Smooth muscle cell (in vitro differentiated cells): ENCODE results near the gene MTHFD2L. TPM values are rescaled to one million over a fixed set of nuclear protein-coding genes. Genes with fewer than 3 reads are reported as not detected.

ENCODE experiments used
- DNase-seq: peaks from one replicate; lab custom pipeline; 2025; ENCODE audit not compliant: unreplicated experiment; lab: John Stamatoyannopoulos, UW
- H2AFZ ChIP-seq: fragments of 200-600 bp; sonication (generic); 2 replicates; pipeline ENCODE4 v1.6.0; 2016; ENCODE audit warnings: antibody characterized with exemption, low read depth, mild to moderate bottlenecking
- H3F3A ChIP-seq: fragments of 200-600 bp; sonication (generic); 2 replicates; pipeline ENCODE4 v1.6.0; 2017; ENCODE audit warnings: antibody characterized with exemption, low read depth
- H3K27ac ChIP-seq: fragments of 200-600 bp; sonication (generic); 2 replicates; pipeline ENCODE4 v1.5.1; 2016; ENCODE audit warnings: low read depth, mild to moderate bottlenecking
- H3K27me3 ChIP-seq: fragments of 200-600 bp; sonication (generic); 2 replicates; pipeline ENCODE4 v1.6.1; 2016; ENCODE audit warnings: low read depth, mild to moderate bottlenecking
- H3K36me3 ChIP-seq: fragments of 200-600 bp; sonication (generic); 2 replicates; pipeline ENCODE4 v1.5.1; 2016; ENCODE audit warnings: low read depth
- H3K4me1 ChIP-seq: fragments of 200-600 bp; sonication (generic); 2 replicates; pipeline ENCODE4 v1.5.1; 2016; ENCODE audit warnings: low read depth
- H3K4me2 ChIP-seq: fragments of 200-600 bp; sonication (generic); 2 replicates; pipeline ENCODE4 v1.6.0; 2016; ENCODE audit warnings: mild to moderate bottlenecking
- H3K4me3 ChIP-seq: fragments of 200-600 bp; sonication (generic); 2 replicates; pipeline ENCODE4 v1.5.1; 2016; ENCODE audit warnings: mild to moderate bottlenecking
- H3K79me2 ChIP-seq: fragments of 200-600 bp; sonication (generic); 2 replicates; pipeline ENCODE4 v1.6.0; 2016; ENCODE audit warnings: low read depth, mild to moderate bottlenecking
- H3K9ac ChIP-seq: fragments of 200-600 bp; sonication (generic); 2 replicates; pipeline ENCODE4 v1.6.0; 2016; ENCODE audit warnings: low read depth
- H3K9me3 ChIP-seq: fragments of 200-600 bp; sonication (generic); replicated peaks from 2 replicates; pipeline ENCODE4 v1.5.1; 2016; ENCODE audit warnings: low read depth
- H4K20me1 ChIP-seq: fragments of 200-600 bp; sonication (generic); 2 replicates; pipeline ENCODE4 v1.6.0; 2016; ENCODE audit warnings: low read depth
- CTCF ChIP-seq: fragments of 200-600 bp; sonication (generic); IDR thresholded peaks from 2 replicates; pipeline ENCODE4 v1.5.1; 2017; ENCODE audit warnings: borderline replicate concordance, mild to moderate bottlenecking, antibody characterized with exemption; ENCODE audit not compliant: insufficient read depth, poor library complexity, severe bottlenecking
- WGBS: methylation state at CpG from one replicate; pipeline ENCODE4 v1.1.7; 2016; ENCODE audit warnings: low lambda C conversion rate; 5-methylcytosine and 5-hydroxymethylcytosine counted together
- polyA plus RNA-seq: library from polyadenylated mRNA; unstranded; fragments of >200 nt; fragmentation: Nextera tagmentation; extraction: Ambion mirVana; gene quantifications from 2 replicates; pipeline ENCODE4 v1.2.1, GENCODE V29; 2016
- total RNA-seq: library from RNA; depleted of rRNA; stranded (reverse); fragments of >200 nt; gene quantifications from 2 replicates; pipeline ENCODE4 v1.2.3, GENCODE V29; 2014

The MTHFD2L gene
- total and polyA plus RNA-seq, 2 experiments from 2014 or later, result 4.9 to 6.6 TPM

DNA sequence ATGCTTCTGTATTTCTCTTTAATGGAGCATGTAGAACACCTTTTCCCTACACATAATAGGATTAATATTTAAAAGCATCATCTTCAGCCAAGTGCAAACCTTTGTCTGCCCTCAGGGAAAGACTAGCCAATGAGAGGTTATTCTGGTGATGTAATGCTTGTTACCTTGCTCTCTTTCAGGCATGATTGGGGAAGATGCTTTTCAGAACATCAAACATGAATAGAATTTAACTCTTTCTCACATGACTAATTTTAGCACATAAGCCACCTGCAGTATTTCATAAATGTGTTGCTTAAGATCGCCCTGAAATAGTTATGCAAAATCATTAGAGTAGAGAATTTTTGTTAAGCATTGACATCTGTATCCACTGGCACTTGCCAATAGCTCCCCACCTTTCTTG is 139.6 kb downstream of the MTHFD2L start:
- H3K27me3 ChIP-seq, result no peaks in the 10 kb centered on the region
- no peak overlapping the region for H3K4me3 ChIP-seq
- TF ChIP-seq CTCF, result no peak
- H3K4me1 ChIP-seq, result no peaks in the 10 kb centered on the region
- no peak for DNase-seq
- 93% methylated on average over 1 of the region's 1 CpG for WGBS
- no peak overlapping the region for H3K4me2 ChIP-seq
- no peaks in the 10 kb centered on the region for H3K36me3 ChIP-seq
- no peaks in the 10 kb centered on the region for H3F3A ChIP-seq
- no peak overlapping the region for H2AFZ ChIP-seq
- no peaks in the 10 kb centered on the region for H4K20me1 ChIP-seq
- no peak overlapping the region for H3K27ac ChIP-seq
- no peaks in the 10 kb centered on the region for H3K79me2 ChIP-seq
- H3K9me3 ChIP-seq, result no peaks in the 10 kb centered on the region
- H3K9ac ChIP-seq, result no peak overlapping the region

- no peaks in the 10 kb centered on the region for H4K20me1 ChIP-seq
Measured at GRCh38 chr4:74304095-74304625, 146.2 kb downstream of the MTHFD2L start.

DNA sequence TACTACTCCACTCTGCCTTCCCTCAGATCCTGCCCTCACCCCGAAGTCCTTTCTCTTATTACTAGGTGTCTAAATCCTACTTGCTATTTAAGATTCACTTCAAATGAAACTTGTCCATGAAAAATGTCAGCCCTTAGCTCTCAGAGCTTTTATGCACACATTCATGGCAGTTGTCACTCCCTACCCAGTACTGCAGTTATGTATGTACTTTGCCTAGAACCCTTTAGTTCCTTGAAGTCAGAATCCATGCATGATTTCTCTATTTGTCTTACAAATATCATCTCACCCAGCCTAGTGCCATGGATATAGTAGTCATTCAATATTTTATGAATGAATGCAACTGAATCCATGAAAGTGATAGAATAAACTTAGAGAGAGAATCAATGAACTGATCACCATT is 147.1 kb downstream of the MTHFD2L start:
- Histone ChIP-seq H3K27me3 (no peaks in the 10 kb centered on the region), H4K20me1 (no peaks in the 10 kb centered on the region), H3K9ac (no peak overlapping the region), H3K4me2 (no peak overlapping the region), H3K36me3 (no peaks in the 10 kb centered on the region), H3F3A (no peaks in the 10 kb centered on the region), H3K9me3 (no peaks in the 10 kb centered on the region), H3K27ac (no peak overlapping the region), H3K79me2 (no peaks in the 10 kb centered on the region), H2AFZ (no peak overlapping the region), H3K4me1 (no peaks in the 10 kb centered on the region), H3K4me3 (no peak overlapping the region)
- no peak for TF ChIP-seq CTCF
- no peak for DNase-seq
- 100% methylated on average over 1 of the region's 1 CpG for WGBS

More at GRCh38 chr4:74304095-74304625, 146.2 kb downstream of the MTHFD2L start:
- TF ChIP-seq CTCF, result no peak
- no peaks in the 10 kb centered on the region for H3K27me3 ChIP-seq
- no peaks in the 10 kb centered on the region for H3K9me3 ChIP-seq
- H3K27ac ChIP-seq, result no peak overlapping the region
- H3K36me3 ChIP-seq, result no peaks in the 10 kb centered on the region
- no peak overlapping the region for H3K9ac ChIP-seq
- no peak overlapping the region for H3K4me3 ChIP-seq
- no peaks in the 10 kb centered on the region for H3K79me2 ChIP-seq
- H3K4me1 ChIP-seq, result no peaks in the 10 kb centered on the region
- H2AFZ ChIP-seq, result peak overlapping the region; percentile 24
- WGBS, result 61% methylated on average over 4 of the region's 4 CpGs
- DNase-seq, result no peak
- no peak overlapping the region for H3K4me2 ChIP-seq
- H3F3A ChIP-seq, result no peaks in the 10 kb centered on the region

DNA sequence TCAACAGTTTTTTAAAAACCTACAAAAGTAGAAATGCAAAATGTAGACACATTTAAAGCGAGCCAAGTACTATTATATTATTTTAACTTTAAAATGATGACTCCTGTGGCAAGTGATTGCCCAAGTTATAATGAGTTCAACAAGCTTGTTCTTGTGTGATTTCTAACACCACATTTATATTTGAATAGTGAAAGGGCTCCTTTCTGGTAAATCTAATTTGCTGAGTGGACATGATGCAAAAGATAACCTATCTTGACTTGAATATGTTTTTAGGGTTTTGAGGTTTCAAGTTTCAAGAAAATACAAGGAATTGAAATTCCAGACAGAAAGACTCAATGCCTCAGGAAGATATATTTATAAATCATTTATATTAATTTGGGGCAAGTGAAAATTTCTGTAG is 149.3 kb downstream of the MTHFD2L start:
- Histone ChIP-seq H3K9ac (no peak overlapping the region), H3K9me3 (no peaks in the 10 kb centered on the region), H3K36me3 (no peaks in the 10 kb centered on the region), H3K4me1 (no peaks in the 10 kb centered on the region), H4K20me1 (no peaks in the 10 kb centered on the region), H3K27ac (no peak overlapping the region), H3F3A (no peaks in the 10 kb centered on the region), H3K79me2 (no peaks in the 10 kb centered on the region), H3K4me3 (no peak overlapping the region), H3K27me3 (no peaks in the 10 kb centered on the region), H2AFZ (no peak overlapping the region), H3K4me2 (no peak overlapping the region)
- 84% methylated on average over 1 of the region's 1 CpG for WGBS
- TF ChIP-seq CTCF, result no peak
- no peak for DNase-seq
